Measurements from ENCODE around the gene HCFC1R1. TPM values are rescaled to one million over a fixed set of nuclear protein-coding genes. Genes with fewer than 3 reads are reported as not detected.

Gene HCFC1R1
- total RNA-seq, 2 donors from 2014 or later: 19.9 to 120 TPM

DNA sequence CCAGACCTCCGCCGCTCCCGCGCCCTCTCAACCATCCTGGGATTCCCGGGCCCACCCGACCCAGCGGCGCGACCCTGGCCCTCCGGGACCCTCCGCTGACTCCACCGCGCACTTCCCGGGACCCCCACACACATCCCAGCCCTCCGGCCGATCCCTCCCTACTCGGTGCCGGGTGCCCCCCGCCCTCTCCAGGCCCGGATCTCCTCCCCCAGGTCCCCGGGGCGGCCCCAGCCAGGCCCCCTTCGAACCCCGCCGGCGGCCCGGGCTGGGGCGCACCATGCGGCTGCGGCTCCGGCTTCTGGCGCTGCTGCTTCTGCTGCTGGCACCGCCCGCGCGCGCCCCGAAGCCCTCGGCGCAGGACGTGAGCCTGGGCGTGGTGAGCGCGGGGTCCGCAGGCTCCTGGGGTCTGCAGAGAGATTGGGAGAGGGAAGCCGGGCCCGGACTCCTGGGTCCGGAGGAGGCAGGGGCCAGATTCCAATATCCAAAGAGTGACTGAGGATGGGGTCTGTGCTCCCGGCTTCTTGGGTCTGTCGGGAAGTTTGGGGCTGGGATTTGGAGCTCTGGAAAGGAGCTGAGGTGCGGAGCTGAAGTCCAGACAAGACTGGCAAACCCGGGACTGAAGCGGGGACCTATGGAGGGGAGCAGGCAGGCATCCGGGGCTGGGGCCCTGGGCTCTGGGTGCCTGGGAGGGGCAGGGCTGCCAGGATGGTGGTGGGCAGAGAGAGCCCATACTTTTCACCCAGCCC is 23.1 kb upstream of the HCFC1R1 start:
- ATAC-seq (ENCODE audit: insufficient number of reproducible peaks, low FRiP score, low read depth) (no peak), DNase-seq (ENCODE audit: low spot score) (no peak)
- no peak for TF ChIP-seq CTCF (IDR thresholded peaks at IDR 0.05)
- H3K4me3 ChIP-seq: peak overlapping the region; percentile 76
- no peaks in the 10 kb centered on the region for H3K36me3 ChIP-seq
- H3K9me3 ChIP-seq: no peaks in the 10 kb centered on the region
- H3K4me1 ChIP-seq (ENCODE audit: control insufficient read depth in 1 of 2, low read depth in 2 of 2): peaks cover 15 to 17% of the 10 kb centered on the region in 2 donors
- no peak overlapping the region for H3K27ac ChIP-seq
- H3K27me3 ChIP-seq (replicated peaks; ENCODE audit: insufficient read depth): peaks cover 23% of the 10 kb centered on the region

DNA sequence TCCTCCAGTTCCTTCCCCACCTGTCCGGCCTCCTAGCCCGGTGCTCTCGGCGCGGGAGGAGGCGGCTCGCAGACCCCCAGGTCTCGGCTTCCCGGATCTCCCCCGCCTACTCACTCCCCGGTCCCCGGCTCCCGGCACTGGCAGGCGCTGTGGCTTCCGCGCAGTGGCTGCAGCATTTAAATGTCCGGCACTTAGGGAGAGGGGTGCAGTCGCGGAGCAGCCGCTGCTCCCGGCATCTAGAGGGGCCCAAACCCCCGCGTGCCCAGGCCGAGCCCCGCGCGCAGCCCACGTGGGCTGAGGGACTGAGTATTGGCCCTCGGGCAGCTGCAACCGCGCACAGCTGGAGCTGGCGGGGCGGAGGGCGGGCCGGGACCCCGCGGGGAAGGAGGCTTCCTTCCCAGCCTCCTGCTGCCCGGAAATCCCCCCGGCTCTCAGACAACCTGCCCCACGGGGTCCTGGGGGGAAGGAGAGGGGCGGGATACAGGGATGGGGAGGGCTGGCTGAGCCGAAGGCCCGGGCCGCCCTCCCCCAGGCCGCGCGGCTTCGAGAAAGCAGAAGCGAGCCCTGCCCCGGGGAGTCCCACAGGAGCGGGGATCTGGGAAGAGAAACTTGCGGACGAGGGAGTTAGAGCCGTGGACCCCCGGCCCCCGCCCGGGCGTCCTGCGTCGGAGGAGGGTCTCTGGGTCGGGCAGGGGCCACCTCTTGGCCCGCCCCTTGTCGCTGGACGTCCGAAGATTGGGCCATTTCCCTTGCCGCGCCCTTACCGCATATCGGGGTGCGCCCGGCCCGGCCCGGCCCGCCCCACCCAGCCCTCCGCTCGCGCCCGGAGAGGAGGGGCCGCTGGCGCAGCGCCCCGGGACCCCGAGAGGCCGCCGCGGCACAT is 22.3 kb upstream of the HCFC1R1 start, which contains the start of gene MMP25:
TSS of gene MMP25 (plus strand) at position 804 of the 883 bp plus-strand sequence. CDS start 357 bp downstream, outside the sequence.
- H3K4me3 ChIP-seq: peak within 1 kb of the TSS; percentile 76
- no peak within 1 kb of the TSS for H3K27ac ChIP-seq
- DNase-seq (ENCODE audit: low spot score): no peak
- H3K27me3 ChIP-seq (replicated peaks; ENCODE audit: insufficient read depth): peaks cover 23% of the 10 kb centered on the region
- H3K36me3 ChIP-seq: no peaks in the 10 kb centered on the region
- no peak for TF ChIP-seq CTCF (IDR thresholded peaks at IDR 0.05)
- H3K4me1 ChIP-seq (ENCODE audit: control insufficient read depth in 1 of 2, low read depth in 2 of 2): peaks cover 15 to 17% of the 10 kb centered on the region in 2 donors
- ATAC-seq (ENCODE audit: insufficient number of reproducible peaks, low FRiP score, low read depth): no peak
- H3K9me3 ChIP-seq: no peaks in the 10 kb centered on the region

DNA sequence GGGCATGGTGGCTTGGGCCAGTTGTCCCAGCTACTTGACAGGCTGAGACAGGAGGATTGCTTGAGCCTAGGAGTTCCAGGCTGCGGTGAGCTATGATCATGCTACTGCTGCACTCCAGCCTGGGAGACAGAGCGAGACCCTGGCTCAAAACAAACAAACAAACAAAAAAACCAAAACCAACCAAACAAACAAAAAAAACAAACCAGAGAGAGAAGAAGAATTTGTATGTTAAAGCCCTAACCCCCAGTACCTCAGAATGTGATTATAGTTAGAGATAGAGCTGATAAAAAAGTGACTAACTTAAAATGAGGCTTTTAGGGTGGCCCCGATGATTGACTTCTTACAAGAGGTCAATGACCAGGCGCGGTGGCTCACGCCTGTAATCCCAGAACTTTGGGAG is 21.0 kb upstream of the HCFC1R1 start:
- H3K4me3 ChIP-seq: no peak overlapping the region
- DNase-seq (ENCODE audit: low spot score) (no peak), ATAC-seq (ENCODE audit: insufficient number of reproducible peaks, low FRiP score, low read depth) (no peak)
- peaks cover 15 to 17% of the 10 kb centered on the region in 2 donors for H3K4me1 ChIP-seq (ENCODE audit: control insufficient read depth in 1 of 2, low read depth in 2 of 2)
- TF ChIP-seq CTCF (IDR thresholded peaks at IDR 0.05): no peak
- H3K9me3 ChIP-seq: no peaks in the 10 kb centered on the region
- peaks cover 23% of the 10 kb centered on the region for H3K27me3 ChIP-seq (replicated peaks; ENCODE audit: insufficient read depth)
- no peak overlapping the region for H3K27ac ChIP-seq
- H3K36me3 ChIP-seq: no peaks in the 10 kb centered on the region

DNA sequence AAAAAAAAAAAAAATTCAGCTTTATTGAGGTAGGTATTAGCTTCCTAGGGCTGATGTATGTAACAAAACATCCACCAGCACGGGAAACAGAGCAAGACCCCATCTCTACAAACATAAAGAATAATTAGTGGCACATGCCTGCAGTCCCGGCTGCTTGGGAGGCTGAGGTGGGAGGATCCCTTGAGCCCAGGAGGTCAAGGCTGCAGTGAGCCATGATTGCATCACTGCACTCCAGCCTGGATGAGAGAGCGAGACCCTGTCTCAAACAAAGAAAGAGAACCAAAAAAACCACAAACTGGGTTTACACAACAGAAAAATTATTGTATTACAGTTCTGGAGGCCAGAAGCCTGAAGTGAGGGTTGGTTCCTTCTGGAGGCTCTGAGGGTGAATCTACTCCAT is 18.6 kb upstream of the HCFC1R1 start:
- DNase-seq (ENCODE audit: low spot score) (no peak), ATAC-seq (ENCODE audit: insufficient number of reproducible peaks, low FRiP score, low read depth) (no peak)
- H3K4me3 ChIP-seq: no peak overlapping the region
- H3K27ac ChIP-seq: no peak overlapping the region
- peaks cover 15 to 17% of the 10 kb centered on the region in 2 donors for H3K4me1 ChIP-seq (ENCODE audit: control insufficient read depth in 1 of 2, low read depth in 2 of 2)
- no peaks in the 10 kb centered on the region for H3K36me3 ChIP-seq
- TF ChIP-seq CTCF (IDR thresholded peaks at IDR 0.05): no peak
- no peaks in the 10 kb centered on the region for H3K9me3 ChIP-seq
- peaks cover 23% of the 10 kb centered on the region for H3K27me3 ChIP-seq (replicated peaks; ENCODE audit: insufficient read depth)

- ATAC-seq (ENCODE audit: insufficient number of reproducible peaks, low FRiP score, low read depth): no peak
These were observed 15.2 kb upstream of the HCFC1R1 start for GRCh38 chr16:3038896-3039295.

More at GRCh38 chr16:3038896-3039295, 15.2 kb upstream of the HCFC1R1 start:
- Histone ChIP-seq H3K4me1 (ENCODE audit: control insufficient read depth in 1 of 2, low read depth in 2 of 2) (peaks cover 0 to 6% of the 10 kb centered on the region in 2 donors), H3K9me3 (no peaks in the 10 kb centered on the region), H3K4me3 (no peak overlapping the region), H3K27me3 (replicated peaks; ENCODE audit: insufficient read depth) (peaks cover 8% of the 10 kb centered on the region), H3K27ac (no peak overlapping the region), H3K36me3 (no peaks in the 10 kb centered on the region)
- no peak for DNase-seq (ENCODE audit: low spot score)
- no peak for TF ChIP-seq CTCF (IDR thresholded peaks at IDR 0.05)

All from thoracic aorta (tissue), 2 donors.